Right renal pelvis (tissue), 4 donors: ENCODE measurements around the gene AMHR2. TPM values are rescaled to one million over a fixed set of nuclear protein-coding genes. Genes with fewer than 3 reads are reported as not detected.

Experiments used
- DNase-seq, 4 donors: peaks; one replicate each; pipeline ENCODE4 v3.0.0-alpha.2; 2013; ENCODE audit warnings: low read depth in 4 of 4, low spot score in 3 of 4, missing footprints in 1 of 4
- polyA plus RNA-seq, 4 donors: library from polyadenylated mRNA; unstranded; fragments of 120-200 nt; gene quantifications; one replicate each; pipeline ENCODE4 v1.2.1, GENCODE V29; 2013; ENCODE audit not compliant: insufficient read length in 4 of 4

The AMHR2 gene
- polyA plus RNA-seq, 4 donors: 0.21 to 0.54 (median 0.38) TPM

DNA sequence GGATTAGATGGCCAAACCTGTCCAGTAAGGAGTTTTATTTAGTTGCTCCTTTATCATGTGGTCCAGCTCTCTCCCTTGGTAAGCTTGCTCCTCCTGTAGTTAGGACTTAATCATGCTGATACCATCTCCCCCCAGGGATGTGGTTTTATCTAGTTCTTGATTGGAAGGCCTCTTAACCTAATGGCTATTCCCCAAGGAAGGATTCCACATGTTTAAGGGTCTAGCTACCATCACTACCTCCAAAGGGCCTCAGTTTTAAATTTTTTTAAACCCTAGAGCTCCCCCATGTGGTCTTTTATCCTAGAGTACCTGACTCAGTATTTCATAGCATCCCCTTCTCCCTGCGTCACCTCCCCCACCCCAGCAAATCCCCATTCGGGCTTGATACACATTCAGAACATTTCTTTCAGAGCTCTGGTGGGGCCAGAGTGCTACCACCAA, 53.1 kb downstream of the AMHR2 start:
- DNase-seq: no peak

DNA sequence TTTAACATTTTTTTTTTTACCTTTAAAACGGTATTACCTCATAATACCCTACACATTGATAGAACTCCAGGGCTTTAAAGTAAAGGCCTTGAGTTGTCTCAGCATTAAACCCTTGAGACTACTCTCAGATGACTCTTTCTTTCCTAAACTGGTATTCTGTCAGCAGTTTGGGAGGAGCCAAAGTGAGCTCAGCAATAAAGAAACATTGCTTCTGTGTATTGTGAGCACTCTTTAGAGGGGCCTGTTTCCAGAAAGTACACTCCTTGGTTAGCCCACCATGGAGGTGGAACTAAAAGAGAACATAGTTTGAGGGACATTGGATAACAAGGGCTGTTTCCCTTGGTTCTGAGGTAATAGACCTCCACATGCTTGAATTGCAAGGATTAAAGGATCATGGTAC, 55.2 kb downstream of the AMHR2 start:
- DNase-seq: no peak

DNA sequence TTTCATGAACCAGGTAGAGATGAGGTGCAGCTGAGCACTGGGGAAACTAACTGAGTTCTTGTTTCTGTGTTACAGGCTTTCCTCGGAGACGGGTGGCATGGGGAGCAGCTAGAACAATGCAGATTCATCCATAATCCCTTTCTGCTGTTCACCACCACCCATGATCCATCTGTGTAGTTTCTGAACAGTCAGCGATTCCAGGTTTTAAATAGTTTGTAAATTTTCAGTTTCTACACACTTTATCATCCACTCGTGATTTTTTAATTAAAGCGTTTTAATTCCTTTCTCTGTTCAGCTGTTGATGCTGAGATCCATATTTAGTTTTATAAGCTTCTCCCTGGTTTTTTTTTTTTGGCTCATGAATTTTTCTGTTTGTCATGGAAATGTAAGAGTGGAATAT, 55.7 kb downstream of the AMHR2 start:
- DNase-seq: no peak

GRCh38 chr12:53480491-53481442, 57.1 kb downstream of the AMHR2 start:
- DNase-seq: no peak

Other genes starting within 250 kb of the AMHR2 start
- 10 to 100 TPM; 65.7 to 81.2 (median 71.4) TPM for gene ZNF740, start 243.1 kb upstream of the AMHR2 start, polyA plus RNA-seq
- gene CSAD, start 242.9 kb upstream of the AMHR2 start, polyA plus RNA-seq: 10 to 100 TPM; 34.5 to 56.4 (median 37.8) TPM
- gene ITGB7, start 216.6 kb upstream of the AMHR2 start, polyA plus RNA-seq: 1 to 10 TPM; 1.4 to 1.8 (median 1.6) TPM
- gene RARG, start 191.6 kb upstream of the AMHR2 start, polyA plus RNA-seq: 10 to 100 TPM; 30.9 to 41.5 (median 32.7) TPM
- 10 to 100 TPM in 1 of 4 donors, 1 to 10 TPM in 3; 8.9 to 11.3 (median 9.1) TPM for gene ESPL1, start 155.6 kb upstream of the AMHR2 start, polyA plus RNA-seq
- 100 to 1,000 TPM; 642 to 677 (median 662) TPM for gene PFDN5, start 128.3 kb upstream of the AMHR2 start, polyA plus RNA-seq
- gene MYG1, start 124.2 kb upstream of the AMHR2 start, polyA plus RNA-seq: 10 to 100 TPM; 49.8 to 62.4 (median 51.0) TPM
- gene AAAS, start 102.2 kb upstream of the AMHR2 start, polyA plus RNA-seq: 10 to 100 TPM; 76.1 to 84.9 (median 79.1) TPM
- gene SP7, start 87.5 kb upstream of the AMHR2 start, polyA plus RNA-seq: under 1 TPM; 0.14 to 0.30 (median 0.16) TPM
- gene SP1, start 43.7 kb upstream of the AMHR2 start, polyA plus RNA-seq: 10 to 100 TPM; 67.0 to 85.0 (median 78.8) TPM
- gene PRR13, start 17.9 kb downstream of the AMHR2 start, polyA plus RNA-seq: 100 to 1,000 TPM; 186 to 223 (median 206) TPM
- gene PCBP2, start 28.2 kb downstream of the AMHR2 start, polyA plus RNA-seq: 1,000 to 10,000 TPM; 1,030 to 1,212 (median 1,099) TPM
- gene MAP3K12, start 75.6 kb downstream of the AMHR2 start, polyA plus RNA-seq: 10 to 100 TPM; 23.1 to 28.5 (median 24.7) TPM
- gene TARBP2, start 77.4 kb downstream of the AMHR2 start, polyA plus RNA-seq: 10 to 100 TPM; 43.0 to 57.0 (median 45.7) TPM
- gene NPFF, start 83.6 kb downstream of the AMHR2 start, polyA plus RNA-seq: 1 to 10 TPM in 1 of 4 donors, under 1 TPM in 3; 0.37 to 1.4 (median 0.59) TPM
- gene ATF7, start 202.5 kb downstream of the AMHR2 start, polyA plus RNA-seq: 10 to 100 TPM; 38.4 to 47.0 (median 44.8) TPM